Measurements from ENCODE around the gene HTT. TPM values are rescaled to one million over a fixed set of nuclear protein-coding genes. Genes with fewer than 3 reads are reported as not detected.

The HTT gene
- total RNA-seq, 4 donors from 2014 or later, result 37.5 to 119 (median 48.7) TPM

GRCh38 chr4:3226944-3227343 lies 152.5 kb downstream of the HTT start:
- Histone ChIP-seq H3K4me1 (peaks cover 0 to 6% (median 0%) of the 10 kb centered on the region in 3 donors), H3K27me3 (no peaks in the 10 kb centered on the region), H3K9me3 (no peaks in the 10 kb centered on the region), H3K4me3 (no peak overlapping the region), H3K27ac (peak overlapping the region; percentile 14 to 50 (median 32)), H3K36me3 (peaks cover 35 to 95% (median 47%) of the 10 kb centered on the region in 3 donors)
- no peak for TF ChIP-seq CTCF (IDR thresholded peaks at IDR 0.05)
- TF ChIP-seq POLR2A (IDR thresholded peaks at IDR 0.05), result no peak
- DNase-seq, result no peak
- 93 to 100% methylated on average over 1 to 5 of the region's 6 CpGs for WGBS, 2 donors
- intact Hi-C loops (cut with DNase I), result no loop called here

- DNase-seq, result no peak
- Histone ChIP-seq H3K27ac (no peak overlapping the region), H3K27me3 (no peaks in the 10 kb centered on the region), H3K4me3 (no peak overlapping the region), H3K9me3 (no peaks in the 10 kb centered on the region), H3K4me1 (peaks cover 0 to 6% (median 0%) of the 10 kb centered on the region in 3 donors), H3K36me3 (peaks cover 41 to 95% (median 47%) of the 10 kb centered on the region in 3 donors)
- 79 to 92% methylated on average over 16 to 18 of the region's 23 CpGs for WGBS, 2 donors
- no peak for TF ChIP-seq CTCF (IDR thresholded peaks at IDR 0.05)
- no peak for TF ChIP-seq POLR2A (IDR thresholded peaks at IDR 0.05)
- intact Hi-C loops (cut with DNase I), result no loop called here
These were observed 153.6 kb downstream of the HTT start for GRCh38 chr4:3227878-3228675.

GRCh38 chr4:3228881-3229280 lies 154.4 kb downstream of the HTT start:
- no peak for DNase-seq
- intact Hi-C loops (cut with DNase I), result no loop called here
- H3K4me1 ChIP-seq, result peaks cover 0 to 6% (median 0%) of the 10 kb centered on the region in 3 donors
- no peak overlapping the region for H3K4me3 ChIP-seq
- no peaks in the 10 kb centered on the region for H3K27me3 ChIP-seq
- WGBS, 2 donors, result 87 to 92% methylated on average over 11 to 13 of the region's 13 CpGs
- no peaks in the 10 kb centered on the region for H3K9me3 ChIP-seq
- no peak overlapping the region for H3K27ac ChIP-seq
- TF ChIP-seq CTCF (IDR thresholded peaks at IDR 0.05) (no peak), POLR2A (IDR thresholded peaks at IDR 0.05) (no peak)
- peaks cover 40 to 95% (median 41%) of the 10 kb centered on the region in 3 donors for H3K36me3 ChIP-seq

- no peak overlapping the region for H3K4me3 ChIP-seq
- peaks cover 0 to 6% (median 0%) of the 10 kb centered on the region in 3 donors for H3K4me1 ChIP-seq
- WGBS, 2 donors, result 92 to 95% methylated on average over 9 of the region's 9 CpGs
- intact Hi-C loops (cut with DNase I), result no loop called here
- H3K27me3 ChIP-seq, result no peaks in the 10 kb centered on the region
- TF ChIP-seq POLR2A (IDR thresholded peaks at IDR 0.05) (no peak), CTCF (IDR thresholded peaks at IDR 0.05) (no peak)
- no peak for DNase-seq
- peaks cover 37 to 95% (median 39%) of the 10 kb centered on the region in 3 donors for H3K36me3 ChIP-seq
- H3K9me3 ChIP-seq, result no peaks in the 10 kb centered on the region
- no peak overlapping the region for H3K27ac ChIP-seq
These were observed 154.8 kb downstream of the HTT start for GRCh38 chr4:3229328-3229727.

- DNase-seq, result no peak
These were observed 155.5 kb downstream of the HTT start for GRCh38 chr4:3229964-3230363.

More at GRCh38 chr4:3229964-3230363, 155.5 kb downstream of the HTT start:
- 89 to 96% methylated on average over 3 to 9 of the region's 17 CpGs for WGBS, 2 donors
- no peak overlapping the region for H3K27ac ChIP-seq
- no peaks in the 10 kb centered on the region for H3K9me3 ChIP-seq
- H3K27me3 ChIP-seq, result no peaks in the 10 kb centered on the region
- TF ChIP-seq POLR2A (IDR thresholded peaks at IDR 0.05) (no peak), CTCF (IDR thresholded peaks at IDR 0.05) (no peak)
- peaks cover 0 to 6% (median 0%) of the 10 kb centered on the region in 3 donors for H3K4me1 ChIP-seq
- peaks cover 31 to 95% (median 39%) of the 10 kb centered on the region in 3 donors for H3K36me3 ChIP-seq
- intact Hi-C loops (cut with DNase I), result no loop called here
- H3K4me3 ChIP-seq, result no peak overlapping the region

Measured in esophagus squamous epithelium (tissue), 5 donors.